Measurements from ENCODE around the gene HOXA9.

HOXA9 gene

DNA sequence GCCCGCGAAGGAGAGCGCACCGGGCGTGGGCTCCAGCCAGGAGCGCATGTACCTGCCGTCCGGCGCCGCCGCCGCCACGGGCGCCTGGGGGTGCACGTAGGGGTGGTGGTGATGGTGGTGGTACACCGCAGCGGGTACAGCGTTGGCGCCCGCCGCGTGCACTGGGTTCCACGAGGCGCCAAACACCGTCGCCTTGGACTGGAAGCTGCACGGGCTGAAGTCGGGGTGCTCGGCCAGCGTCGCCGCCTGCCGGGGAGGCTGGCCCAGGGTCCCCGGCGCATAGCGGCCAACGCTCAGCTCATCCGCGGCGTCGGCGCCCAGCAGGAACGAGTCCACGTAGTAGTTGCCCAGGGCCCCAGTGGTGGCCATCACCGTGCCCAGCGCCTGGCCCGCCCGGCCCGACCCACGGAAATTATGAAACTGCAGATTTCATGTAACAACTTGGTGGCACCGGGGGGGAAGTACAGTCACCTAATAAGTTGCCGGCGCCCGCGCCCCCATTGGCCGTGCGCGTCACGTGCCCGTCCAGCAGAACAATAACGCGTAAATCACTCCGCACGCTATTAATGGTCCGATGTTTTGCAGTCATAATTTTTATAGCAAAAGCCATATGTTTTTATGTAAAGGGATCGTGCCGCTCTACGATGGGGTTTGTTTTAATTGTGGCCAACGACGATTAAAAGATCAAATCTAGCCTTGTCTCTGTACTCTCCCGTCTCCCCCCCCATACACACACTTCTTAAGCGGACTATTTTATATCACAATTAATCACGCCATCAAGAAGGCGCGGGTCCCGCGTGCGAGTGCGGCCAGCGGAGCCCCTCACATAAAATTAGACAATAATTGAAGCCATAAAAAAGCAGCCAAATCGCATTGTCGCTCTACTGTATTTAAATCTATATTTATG lies at the start of gene HOXA9:
HOXA9 (minus strand) TSS at position 449 of the 907 bp plus-strand sequence; CDS start at position 369, 80 bp downstream.
- no peak for DNase-seq

DNA sequence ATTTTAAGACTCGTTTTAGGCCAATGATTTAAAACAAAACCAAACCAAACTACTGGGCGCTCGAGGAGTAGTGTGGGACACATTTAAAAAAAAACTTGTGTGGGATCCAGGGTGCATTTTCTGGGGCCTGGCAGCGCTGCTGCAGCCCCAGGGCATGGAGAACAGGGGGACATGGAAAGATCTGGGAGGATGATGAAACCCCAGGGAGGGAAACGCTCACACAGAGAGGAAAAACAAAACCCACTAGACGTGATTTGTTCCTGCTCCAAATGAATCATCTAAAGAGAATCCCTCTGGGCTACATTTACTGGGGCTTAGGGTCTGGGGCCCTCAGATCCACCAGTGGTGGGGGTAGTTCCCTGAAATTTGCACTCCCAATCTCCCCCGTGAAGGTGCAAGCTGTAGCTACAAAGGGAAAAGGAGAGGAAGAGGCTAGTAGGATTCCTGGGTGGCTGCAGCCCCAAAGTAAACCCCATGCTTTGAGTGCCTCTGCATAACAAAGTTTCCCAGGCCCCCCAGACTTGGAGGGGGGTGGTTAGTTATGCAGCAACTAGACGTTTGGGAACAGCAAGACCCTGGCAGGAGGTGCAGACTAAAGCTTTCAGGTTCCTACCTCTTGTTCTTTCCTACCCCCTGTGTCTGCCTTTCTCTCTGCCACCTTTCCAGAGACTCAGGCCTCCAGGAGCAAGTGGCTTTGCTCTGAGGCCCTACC lies 49.1 kb upstream of the HOXA9 start:
- no peak for DNase-seq

DNA sequence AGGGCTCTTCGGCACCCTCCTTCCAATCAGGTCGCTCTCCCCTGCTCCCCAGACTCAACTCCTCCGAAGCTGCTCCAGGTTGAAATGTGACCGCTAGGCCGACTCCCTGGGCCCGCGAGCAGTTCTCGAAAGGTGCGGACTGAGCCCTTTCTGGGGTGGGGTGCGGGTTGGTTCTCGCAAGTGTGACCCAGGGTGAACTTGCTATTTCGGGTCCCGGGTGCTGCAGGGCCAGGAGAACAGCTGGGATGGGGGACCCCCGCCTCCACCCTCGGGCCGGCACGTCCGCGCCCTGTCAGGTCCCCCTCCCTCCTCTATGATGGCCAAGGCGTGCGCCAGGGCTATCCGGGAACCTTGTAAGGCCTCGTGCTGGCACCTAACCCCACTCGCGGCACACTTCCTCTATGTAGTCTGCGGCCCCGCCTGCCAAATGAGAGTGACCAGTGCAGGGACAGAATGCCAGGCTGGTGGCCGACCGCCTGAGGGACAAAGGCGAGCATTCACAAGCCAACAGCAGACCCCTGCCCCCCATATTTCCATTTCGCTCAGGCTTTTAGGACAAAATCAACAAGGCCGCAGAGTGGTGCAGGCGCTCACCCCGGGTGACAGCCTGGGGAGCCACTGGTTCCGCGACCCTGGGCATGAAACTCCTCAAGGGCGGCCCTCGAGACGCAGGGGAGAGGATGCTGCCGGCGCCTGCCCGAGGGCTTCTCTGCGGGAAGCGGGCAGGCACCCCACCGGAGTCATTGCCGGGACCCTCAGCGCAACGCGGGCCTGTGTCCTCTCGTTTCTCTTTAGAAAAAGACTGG lies 48.3 kb upstream of the HOXA9 start:
- DNase-seq, result no peak

DNA sequence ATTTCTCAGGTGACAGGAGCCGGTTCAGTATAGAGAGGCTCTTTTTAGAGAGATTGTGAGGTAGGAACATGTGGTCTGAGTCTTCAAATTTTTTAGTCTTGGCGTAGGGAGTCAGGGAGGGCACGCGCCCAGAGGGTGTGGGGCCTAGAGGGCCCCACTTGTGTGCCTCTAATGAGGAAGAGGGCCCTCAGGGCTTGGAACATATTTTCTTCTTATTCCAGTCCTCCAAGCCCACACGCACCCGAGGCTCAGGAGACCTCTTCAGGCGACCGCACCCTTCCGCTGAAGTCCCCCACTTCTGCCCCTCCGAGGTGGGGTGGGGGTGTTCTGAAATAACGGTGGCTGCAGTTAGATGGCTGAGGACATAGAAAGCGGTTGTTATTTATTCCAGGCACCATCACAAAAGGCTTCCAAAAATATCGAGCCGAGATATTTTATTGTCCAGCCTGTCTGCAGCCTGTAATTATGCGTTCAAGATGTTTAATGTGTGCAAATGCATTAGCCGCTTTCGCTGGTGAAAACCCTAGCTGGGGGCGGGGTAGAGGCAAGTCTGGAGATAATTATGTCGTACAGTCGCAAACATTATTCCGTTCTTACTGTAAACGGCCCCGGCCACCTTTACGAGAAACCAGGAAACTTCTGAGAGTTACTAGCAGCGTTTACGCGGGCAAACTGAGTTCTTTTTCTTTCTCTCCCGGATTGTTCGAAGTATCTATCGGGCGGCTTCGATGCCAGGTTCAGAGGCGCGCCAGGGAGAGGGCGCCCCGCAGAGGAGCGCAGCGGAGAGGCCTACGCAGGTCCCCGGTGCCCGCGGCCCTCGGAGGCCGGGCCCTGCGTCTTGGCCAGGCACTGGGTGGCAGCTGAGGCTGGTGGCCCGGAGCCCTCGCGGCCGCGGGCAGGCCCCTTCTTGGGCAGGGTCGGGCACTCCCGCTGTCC lies 47.4 kb upstream of the HOXA9 start:
- DNase-seq, result no peak

DNA sequence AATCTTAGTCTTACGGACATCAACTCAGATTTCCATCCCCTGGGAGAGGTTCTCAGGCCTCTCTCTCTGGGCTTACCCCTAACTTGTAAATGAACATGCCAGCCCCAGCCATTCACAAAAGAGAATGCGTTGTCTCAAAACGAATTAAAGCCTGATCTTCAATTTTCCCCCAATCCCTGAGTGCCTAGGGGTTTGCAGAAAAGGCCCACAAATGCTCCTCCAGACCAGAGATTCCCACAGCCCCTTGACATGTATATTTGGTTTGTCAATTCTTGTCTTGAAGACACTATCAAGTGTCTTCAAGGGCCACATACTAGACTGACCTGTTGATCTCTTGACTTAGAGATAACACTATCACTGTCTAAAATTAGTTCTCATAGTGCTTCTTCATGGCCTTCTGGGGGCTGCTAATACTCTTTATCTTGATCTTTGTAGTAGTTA lies 46.4 kb upstream of the HOXA9 start:
- DNase-seq, result no peak

DNA sequence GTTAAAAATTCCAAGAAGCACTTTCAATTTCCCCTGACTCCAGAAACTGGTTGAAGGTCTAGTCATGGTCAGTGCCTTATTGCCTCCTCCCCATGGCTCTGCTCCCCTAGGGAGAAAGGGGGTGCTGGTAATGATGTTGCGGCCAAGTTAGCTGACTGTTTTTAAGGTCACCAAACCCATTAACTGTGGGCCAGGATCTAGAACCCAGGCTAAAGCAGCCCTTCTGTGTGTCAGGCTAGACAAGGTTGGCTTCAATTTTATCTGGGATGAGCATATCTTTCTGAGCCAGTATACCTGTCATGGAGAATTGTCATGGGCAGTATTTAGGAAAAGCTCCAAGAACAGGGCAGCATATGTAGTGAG lies 45.7 kb upstream of the HOXA9 start:
- DNase-seq, result no peak

DNA sequence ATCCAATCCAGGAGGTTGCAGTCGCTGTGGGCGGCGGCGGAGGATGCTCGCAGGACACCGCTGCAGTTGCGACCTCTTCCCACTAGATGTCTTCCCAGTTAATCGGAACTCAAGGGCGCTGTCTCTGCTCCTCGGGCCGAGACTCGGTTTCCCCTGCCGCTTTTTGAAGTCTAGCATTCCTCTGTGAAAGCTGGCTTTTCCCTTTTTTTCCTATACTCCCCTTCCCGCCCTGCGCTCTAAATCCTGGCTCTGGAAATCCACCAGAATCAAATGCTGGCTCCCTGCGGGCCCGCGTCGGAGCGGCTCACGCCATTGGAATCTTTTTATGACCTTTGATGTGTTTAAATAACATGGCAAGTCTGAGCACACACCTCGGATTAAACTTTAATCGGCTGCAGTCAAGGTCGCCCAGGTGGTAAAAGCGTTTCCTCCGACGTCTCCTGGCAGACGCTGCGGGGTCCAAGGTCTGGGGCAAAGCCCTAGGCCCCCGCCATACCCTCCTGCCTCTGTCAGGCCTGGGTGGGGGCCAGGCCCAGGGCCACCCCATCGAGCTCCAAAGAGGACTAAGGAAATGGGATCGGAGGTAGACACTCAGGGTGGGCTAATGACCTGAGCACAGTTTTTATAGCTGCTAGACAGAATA lies 45.2 kb upstream of the HOXA9 start:
- DNase-seq, result no peak

DNA sequence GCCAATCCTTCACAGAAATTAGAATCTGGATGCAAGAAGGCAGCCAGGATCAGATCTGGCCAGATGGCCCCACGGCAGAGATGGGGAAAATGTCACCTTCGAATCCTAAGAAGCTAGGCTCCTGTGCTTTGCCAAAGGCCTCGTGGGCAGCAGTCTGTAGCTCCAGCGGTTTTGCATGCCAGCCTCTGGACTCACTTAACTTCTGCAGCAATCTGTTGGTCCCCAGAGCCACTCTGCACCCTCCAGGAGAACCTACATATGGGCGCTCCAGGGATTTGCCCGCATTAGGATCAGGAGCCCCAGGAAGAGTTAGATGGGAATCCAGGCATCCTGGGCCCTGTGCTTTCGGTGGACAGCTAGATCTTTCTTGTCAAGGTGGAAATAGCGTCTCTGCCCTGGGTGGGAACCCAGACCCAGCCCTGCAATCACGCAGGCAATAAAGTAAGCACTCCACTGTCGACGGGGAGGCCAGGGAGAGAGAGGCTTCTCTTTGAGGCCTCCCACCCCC lies 44.6 kb upstream of the HOXA9 start:
- DNase-seq, result no peak

DNA sequence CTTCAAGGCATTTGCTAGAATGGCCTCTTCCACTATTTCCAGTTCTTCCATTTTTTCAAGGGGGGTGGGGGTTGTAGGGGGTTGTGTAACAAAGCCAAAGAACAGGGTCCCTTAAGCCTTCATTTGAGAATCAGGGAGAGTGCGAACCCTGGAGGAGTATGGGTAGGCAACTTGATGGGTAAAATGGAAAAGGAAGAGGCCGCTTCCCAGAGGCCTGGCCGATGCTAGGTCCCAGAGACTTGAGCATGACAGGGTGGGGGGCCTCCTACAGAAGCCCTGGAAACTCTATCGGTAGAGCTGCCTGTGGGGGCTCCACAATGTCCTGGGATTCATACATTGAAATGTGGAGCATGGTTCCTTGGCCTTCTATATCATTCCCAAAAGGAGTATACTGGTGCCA lies 43.7 kb upstream of the HOXA9 start:
- DNase-seq, result no peak

DNA sequence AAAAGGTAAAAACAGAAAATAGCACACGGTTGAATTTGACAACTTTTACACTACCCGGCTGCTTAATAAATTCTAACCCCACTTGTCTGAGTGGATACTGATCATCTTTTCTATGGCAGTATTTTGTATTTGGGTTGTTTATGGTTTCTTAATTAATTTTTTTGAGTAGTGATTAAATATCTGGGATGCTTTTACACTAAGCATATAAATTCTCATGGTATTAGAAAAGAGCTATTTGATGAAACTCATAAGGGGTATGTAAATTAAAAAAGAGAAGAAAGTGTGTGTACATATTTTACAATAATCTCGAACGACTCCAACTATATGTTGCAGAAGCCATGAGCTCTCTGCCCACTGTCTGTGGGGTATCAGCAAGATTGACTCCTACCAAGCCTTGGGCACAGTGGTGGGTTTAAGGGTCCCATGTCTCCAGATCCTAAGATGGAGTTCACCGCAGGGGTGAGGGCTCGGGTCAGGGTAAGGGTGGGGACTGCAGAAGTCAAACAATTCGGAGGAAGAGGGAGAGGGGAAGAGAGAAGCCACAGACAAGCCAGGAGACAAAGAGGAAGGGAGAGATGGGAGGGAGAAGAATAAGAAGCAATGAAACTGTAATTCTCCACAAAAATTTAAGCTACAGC lies 42.1 kb upstream of the HOXA9 start:
- no peak for DNase-seq

DNA sequence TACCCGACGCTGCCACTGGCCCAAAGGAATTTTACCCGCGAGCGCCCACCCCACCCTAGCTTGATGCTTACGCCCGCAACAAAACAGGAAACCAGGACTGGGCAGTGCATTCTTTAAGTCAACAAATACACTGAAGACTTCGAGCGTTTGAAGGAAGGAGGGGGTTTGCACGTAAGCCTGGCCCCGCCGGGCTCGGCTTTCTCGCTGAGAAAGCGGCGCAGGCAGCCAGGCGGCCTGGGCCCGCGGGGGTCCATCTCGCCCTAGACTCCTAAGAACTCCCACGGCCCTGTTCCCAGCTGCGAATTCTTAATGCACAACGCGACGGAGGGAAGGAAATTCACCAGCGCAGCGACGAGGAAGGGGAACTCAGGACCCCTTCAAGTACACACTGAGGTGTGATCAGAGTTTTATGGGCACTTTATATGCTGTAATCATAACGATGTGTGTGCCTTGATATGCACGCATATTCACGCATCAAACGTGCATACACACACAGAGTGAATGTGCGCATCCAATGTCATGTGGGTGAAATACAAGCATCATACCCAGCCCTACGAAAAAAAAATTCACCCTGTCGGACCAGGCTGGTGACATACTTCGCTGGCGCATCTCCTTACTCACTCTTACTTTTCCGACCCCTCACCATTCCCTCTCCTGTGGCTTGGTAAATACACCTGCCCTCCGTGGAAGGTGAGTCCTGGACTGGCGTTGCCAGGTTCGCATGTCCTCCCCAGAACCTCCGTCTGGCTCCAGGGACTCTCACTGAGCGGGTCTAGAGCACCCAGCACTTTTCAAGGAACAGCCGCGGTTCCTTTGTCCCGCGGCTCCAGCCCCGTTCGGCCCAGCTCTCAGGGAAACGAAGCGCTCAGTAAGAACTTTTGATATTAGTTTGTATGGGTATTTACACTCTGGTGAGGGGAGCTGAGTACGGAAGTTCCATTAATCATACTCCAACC lies 40.3 kb upstream of the HOXA9 start:
- DNase-seq, result no peak

DNA sequence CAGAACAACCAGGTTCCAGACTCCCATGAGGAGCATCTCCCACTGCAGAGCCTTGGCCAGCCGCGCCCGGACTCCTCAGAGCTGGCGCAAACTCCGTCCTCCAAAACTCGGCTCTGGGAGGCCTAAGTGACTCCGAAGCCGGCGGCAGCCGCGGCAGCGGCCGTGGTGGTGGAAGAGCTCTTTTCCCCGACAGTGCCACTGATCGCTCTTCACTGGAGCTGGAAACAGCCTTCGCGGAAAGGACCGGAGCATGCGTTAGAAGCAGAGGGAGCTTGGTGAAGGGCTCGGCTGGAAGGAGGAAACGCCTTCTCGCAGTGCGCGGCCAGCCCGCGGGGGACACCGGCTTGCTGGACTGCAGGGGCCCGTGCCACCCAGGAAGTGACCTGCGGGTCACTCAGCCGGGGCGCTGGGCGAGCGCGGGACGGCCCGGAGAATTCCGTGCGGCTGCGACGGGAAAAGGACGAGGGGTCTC lies 39.5 kb upstream of the HOXA9 start:
- DNase-seq, result no peak

DNA sequence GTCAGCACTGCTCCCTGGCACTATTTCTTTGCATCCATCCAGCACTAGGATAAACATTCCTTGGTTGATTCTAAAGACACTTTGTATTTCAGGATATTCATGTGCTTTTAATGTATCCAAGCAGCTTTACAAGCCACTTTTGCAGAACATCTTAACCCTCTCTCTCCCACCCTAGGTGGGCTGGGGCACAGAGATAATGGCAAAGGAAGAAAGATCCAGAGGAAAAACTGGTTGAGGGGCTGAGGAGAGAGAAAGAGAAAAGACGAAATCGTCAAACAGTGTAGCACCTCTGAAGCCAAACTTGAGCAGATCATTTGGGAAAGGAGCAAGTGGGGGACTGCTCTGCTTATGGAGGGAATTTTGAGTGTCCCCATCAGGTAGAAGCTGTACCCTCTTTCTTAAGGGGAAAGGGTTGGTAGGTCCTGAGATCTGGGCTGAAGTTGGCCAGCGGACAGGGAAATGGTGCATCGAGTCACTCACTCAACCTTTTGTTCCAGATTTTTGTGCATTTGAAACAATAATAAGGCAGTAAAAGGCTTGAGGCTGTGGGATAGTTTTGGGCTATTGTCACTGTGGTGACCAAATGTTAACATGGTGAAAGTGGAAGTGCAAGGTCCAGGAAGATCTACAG lies 38.7 kb upstream of the HOXA9 start:
- no peak for DNase-seq

DNA sequence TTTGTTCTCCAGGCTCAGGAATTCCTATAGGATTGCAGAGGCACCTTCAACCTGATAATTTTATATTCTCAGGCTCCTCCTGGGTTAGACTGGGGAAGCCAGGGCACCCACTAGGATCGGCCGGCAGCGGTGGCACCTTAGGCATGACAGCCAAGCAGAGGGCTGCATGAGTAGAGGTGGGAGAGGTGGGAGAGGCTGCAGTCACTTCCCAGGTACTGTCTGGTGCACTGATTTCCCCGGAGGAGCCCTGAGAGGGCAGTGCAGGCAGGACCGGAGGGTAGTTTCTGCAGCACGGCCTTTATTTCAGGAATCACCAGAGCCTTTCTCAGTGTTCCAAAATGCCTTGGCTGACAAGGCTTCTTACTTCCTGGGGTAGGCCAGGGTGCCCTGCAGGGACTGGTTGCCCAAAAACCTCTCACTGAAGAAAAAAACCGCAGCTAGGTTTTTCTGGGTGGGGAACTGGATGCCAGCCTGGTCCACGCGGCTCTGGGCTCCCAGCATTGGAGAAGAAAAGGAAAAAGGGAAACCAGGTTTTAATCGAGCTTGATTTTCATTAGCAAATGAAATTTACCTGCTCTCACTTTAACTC lies 38.1 kb upstream of the HOXA9 start:
- no peak for DNase-seq

DNA sequence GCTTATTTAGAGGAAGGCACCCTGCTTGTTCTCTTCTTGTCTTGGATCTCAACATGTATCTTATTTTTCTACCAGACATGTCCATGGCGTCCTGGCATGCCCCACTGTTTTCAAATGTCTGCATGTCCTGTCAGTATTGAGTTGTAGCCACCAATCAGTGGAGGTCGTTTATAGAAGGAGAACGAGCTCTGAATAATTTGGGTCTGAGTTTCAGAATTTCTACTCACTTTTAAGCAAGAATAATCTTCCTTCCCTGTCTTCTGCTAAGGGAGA lies 37.5 kb upstream of the HOXA9 start:
- no peak for DNase-seq

DNA sequence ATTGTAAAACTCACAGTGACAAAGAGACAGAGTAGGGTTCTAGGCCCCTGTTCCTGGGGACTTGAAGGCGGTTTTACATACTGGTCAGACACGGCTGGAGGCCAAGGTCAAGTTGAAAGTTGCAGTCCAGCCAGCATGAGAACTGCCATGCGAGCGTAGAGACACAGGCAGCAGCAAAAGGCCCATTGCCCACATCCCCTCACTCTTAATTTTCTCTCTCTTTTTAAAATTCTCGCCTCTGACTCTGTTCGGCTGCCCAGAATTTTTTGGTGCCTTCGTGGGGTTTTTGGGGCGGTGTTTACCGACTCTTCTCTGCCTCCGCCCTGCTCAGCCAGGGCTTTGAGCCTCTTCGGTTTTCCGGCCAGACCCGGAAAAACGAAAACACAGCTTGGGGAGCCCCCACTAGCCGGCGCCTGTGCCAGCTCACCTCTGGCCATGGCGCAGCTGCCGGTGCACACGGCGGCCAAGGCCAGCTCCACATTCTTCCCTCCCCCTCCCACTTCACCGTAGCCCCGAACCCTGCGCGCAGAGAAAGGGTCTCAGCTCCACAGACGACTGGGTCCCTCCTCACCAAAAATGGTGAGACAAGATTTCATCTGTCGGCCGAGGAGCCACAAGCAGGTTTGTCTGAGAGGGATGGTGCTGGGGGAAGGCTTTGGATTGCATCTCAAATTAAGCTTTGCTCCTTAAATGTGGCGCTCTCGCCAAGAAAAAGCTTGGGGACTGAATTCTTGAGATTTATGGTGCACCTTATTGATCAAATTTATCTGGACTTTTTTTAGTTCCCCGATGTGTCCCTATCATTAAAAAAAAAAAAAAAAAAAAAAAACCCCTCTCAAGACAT lies 36.9 kb upstream of the HOXA9 start:
- no peak for DNase-seq

DNA sequence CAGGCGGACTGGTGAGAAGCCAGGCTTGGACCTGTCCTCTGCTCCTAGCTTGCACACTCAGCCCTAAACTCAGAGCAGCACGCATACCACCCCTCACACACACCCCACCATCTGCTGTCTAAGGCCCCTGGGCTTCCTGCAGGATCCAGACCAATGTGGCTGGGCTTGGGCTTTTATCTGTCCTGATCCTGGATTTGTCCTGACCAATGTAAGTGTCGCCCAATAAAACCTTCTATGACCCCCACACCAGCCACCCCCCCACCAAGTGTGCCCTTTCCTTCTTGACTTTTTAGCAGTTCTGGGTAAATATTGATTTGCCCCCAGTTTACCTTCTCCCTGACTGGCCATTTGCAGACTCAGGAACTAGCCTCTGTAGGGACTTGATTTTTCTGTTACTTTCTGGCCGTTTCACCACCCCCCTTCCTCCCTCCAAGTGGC lies 36.3 kb upstream of the HOXA9 start:
- DNase-seq, result no peak
